Keratinocyte (primary cell): ENCODE data around the gene RRP8. TPM values are rescaled to one million over a fixed set of nuclear protein-coding genes. Genes with fewer than 3 reads are reported as not detected.

Experiments
- DNase-seq: peaks from one replicate; pipeline ENCODE4 v3.0.0-alpha.2; 2011; ENCODE audit warnings: low read depth, missing footprints, low spot score
- FAIRE-seq: peaks from 2 replicates; lab custom pipeline; 2011; peaks lifted over from hg19 to GRCh38; lab: Jason Lieb, UNC
- H2AFZ ChIP-seq: 2 replicates; pipeline ENCODE4 v1.6.0; 2012; ENCODE audit warnings: low read length, control low read depth, inconsistent platforms; ENCODE audit not compliant: control insufficient read depth
- H3K27ac ChIP-seq: 2 replicates; pipeline ENCODE4 v1.5.1; 2011; ENCODE audit warnings: low read length; ENCODE audit not compliant: control insufficient read depth, insufficient read depth
- H3K27me3 ChIP-seq: 3 replicates; pipeline ENCODE4 v1.6.0; 2011; ENCODE audit warnings: low read length; ENCODE audit not compliant: control insufficient read depth, insufficient read depth; ENCODE audit errors: extremely low read depth
- H3K36me3 ChIP-seq, 2 experiments: 2 replicates in 1 of 2; 3 replicates in 1 of 2; pipeline ENCODE4 v1.5.1; 2011; ENCODE audit warnings: low read length in 2 of 2, mild to moderate bottlenecking in 1 of 2; ENCODE audit not compliant: control insufficient read depth in 2 of 2, insufficient read depth in 2 of 2; ENCODE audit errors: extremely low read depth in 1 of 2
- H3K4me1 ChIP-seq: 3 replicates; pipeline ENCODE4 v1.5.1; 2011; ENCODE audit warnings: low read length; ENCODE audit not compliant: control insufficient read depth, insufficient read depth; ENCODE audit errors: extremely low read depth
- H3K4me2 ChIP-seq: 3 replicates; pipeline ENCODE4 v1.6.0; 2011; ENCODE audit warnings: low read depth, low read length; ENCODE audit not compliant: control insufficient read depth, insufficient read depth; ENCODE audit errors: extremely low read depth
- H3K4me3 ChIP-seq, 3 experiments: fragments of 200-600 bp in 1 of 3; sonication (generic) in 1 of 3; 2 replicates in 2 of 3; 3 replicates in 1 of 3; pipeline ENCODE4 v1.5.1; 2011 to 2016; ENCODE audit warnings: low read length in 3 of 3, mild to moderate bottlenecking in 3 of 3, control low read depth in 2 of 3, inconsistent platforms in 1 of 3, low read depth in 1 of 3, mixed read lengths in 1 of 3, mixed run types in 1 of 3, moderate library complexity in 1 of 3; ENCODE audit not compliant: control insufficient read depth in 2 of 3, insufficient read depth in 2 of 3; ENCODE audit errors: extremely low read depth in 1 of 3
- H3K79me2 ChIP-seq: 2 replicates; pipeline ENCODE4 v1.6.0; 2012; ENCODE audit warnings: low read length; ENCODE audit not compliant: control insufficient read depth, insufficient read depth
- H3K9ac ChIP-seq: 3 replicates; pipeline ENCODE4 v1.6.0; 2011; ENCODE audit warnings: low read length; ENCODE audit not compliant: control insufficient read depth, insufficient read depth; ENCODE audit errors: extremely low read depth
- H3K9me1 ChIP-seq: 3 replicates; pipeline ENCODE4 v1.6.0; 2011; ENCODE audit warnings: low read length; ENCODE audit not compliant: control insufficient read depth, insufficient read depth; ENCODE audit errors: extremely low read depth
- H3K9me3 ChIP-seq: 2 replicates; pipeline ENCODE4 v1.5.1; 2012; ENCODE audit warnings: low read depth, low read length; ENCODE audit not compliant: control insufficient read depth
- H4K20me1 ChIP-seq: 3 replicates; pipeline ENCODE4 v1.6.0; 2011; ENCODE audit warnings: low read length; ENCODE audit not compliant: control insufficient read depth, insufficient read depth; ENCODE audit errors: extremely low read depth
- EZH2 ChIP-seq: IDR thresholded peaks from one replicate; pipeline ENCODE4 v1.6.1; 2012; ENCODE audit warnings: inconsistent platforms, mild to moderate bottlenecking, low read length, moderate library complexity
- dilution Hi-C: fragments of 300-500 bp; cut with MboI; formaldehyde crosslinking; loops from one replicate; pipeline ENCODE4 v1.7.0; 2020; ENCODE audit warnings: low sequenced_read_pairs; ENCODE audit not compliant: extremely low pct_ligation_motif_present
- polyA plus RNA-seq, 5 experiments: library from polyadenylated mRNA; depleted of rRNA in 3 of 5; stranded (reverse) in 3 of 5; stranded (forward) in 1 of 5; unstranded in 1 of 5; fragments of >200 nt; gene quantifications; 1 replicate in 1 of 5; 2 replicates in 3 of 5; 3 replicates in 1 of 5; pipeline versions ENCODE4 v1.2.1 to v1.2.3, GENCODE V29; 2011 to 2012; ENCODE audit warnings: missing spikeins in 2 of 5, low read depth in 1 of 5, low replicate concordance in 1 of 5
- TF ChIP-seq, protein P1 (sequence below), 3 experiments: IDR thresholded peaks in 1 of 3; conservative IDR thresholded peaks in 1 of 3; optimal IDR thresholded peaks in 1 of 3; 2 replicates in 2 of 3; 3 replicates in 1 of 3; pipeline versions ENCODE3 to v1.5.1; 2011; ENCODE audit warnings: low read length in 3 of 3, mild to moderate bottlenecking in 3 of 3, moderate library complexity in 2 of 3, control low read depth in 1 of 3, inconsistent platforms in 1 of 3; ENCODE audit not compliant: insufficient read depth in 2 of 3; ENCODE audit errors: extremely low read depth in 1 of 3

Gene RRP8
- polyA plus RNA-seq, 1 donor (not counting 4 experiments of a cell fraction or from before 2014, with no cell fraction given) = 15.0 TPM

DNA sequence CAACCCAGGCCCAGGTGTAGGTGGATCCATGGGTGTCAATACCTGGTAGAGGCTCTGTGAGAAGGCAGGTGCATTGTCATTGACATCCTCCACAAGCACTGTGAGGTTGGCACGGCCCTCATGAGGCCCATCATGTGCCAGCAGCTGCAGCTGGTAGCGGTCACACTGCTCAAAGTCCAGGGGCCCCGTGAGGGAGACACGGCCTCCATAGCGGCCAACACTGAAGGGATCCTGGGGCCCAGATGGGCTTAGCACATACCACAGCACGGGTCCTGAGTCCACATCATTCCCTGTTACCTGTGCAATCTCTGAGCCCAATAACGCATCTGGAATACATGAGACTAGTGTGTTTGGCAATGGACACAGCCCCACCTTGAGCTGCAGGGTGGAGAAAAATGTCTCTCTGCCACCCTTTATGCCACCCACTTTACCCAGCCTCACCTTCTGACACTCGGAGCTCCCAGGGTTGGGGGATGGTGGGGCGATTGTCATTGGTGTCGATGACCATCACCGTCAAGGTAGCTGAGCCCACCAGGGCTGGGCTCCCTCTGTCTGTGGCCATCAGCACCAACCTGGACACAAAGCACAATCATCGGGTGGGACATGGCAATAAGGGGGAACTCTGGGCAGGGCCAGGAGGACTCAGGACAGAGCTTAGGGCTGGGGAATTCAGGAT, 21.9 kb upstream of the RRP8 start:
- Histone ChIP-seq H3K27me3 (peaks cover 26% of the 10 kb centered on the region), H3K9ac (no peak overlapping the region), H4K20me1 (no peaks in the 10 kb centered on the region), H3K4me2 (no peak overlapping the region), H3K36me3 (no peaks in the 10 kb centered on the region), H3K79me2 (no peaks in the 10 kb centered on the region), H3K27ac (no peak overlapping the region), H3K9me3 (no peaks in the 10 kb centered on the region), H2AFZ (no peak overlapping the region), H3K9me1 (no peaks in the 10 kb centered on the region), H3K4me3 (no peak overlapping the region), H3K4me1 (no peaks in the 10 kb centered on the region)
- DNase-seq (no peak), FAIRE-seq (no peak)
- dilution Hi-C loops = no loop called here
- TF ChIP-seq EZH2 = no peak
- TF ChIP-seq, protein P1, sequence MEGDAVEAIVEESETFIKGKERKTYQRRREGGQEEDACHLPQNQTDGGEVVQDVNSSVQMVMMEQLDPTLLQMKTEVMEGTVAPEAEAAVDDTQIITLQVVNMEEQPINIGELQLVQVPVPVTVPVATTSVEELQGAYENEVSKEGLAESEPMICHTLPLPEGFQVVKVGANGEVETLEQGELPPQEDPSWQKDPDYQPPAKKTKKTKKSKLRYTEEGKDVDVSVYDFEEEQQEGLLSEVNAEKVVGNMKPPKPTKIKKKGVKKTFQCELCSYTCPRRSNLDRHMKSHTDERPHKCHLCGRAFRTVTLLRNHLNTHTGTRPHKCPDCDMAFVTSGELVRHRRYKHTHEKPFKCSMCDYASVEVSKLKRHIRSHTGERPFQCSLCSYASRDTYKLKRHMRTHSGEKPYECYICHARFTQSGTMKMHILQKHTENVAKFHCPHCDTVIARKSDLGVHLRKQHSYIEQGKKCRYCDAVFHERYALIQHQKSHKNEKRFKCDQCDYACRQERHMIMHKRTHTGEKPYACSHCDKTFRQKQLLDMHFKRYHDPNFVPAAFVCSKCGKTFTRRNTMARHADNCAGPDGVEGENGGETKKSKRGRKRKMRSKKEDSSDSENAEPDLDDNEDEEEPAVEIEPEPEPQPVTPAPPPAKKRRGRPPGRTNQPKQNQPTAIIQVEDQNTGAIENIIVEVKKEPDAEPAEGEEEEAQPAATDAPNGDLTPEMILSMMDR (optimal IDR thresholded peaks at IDR 0.05 in 1 of 3, IDR thresholded peaks at IDR 0.05 in 1 of 3, conservative IDR thresholded peaks at IDR 0.05 in 1 of 3; ENCODE audit: extremely low read depth in 1 of 3, insufficient read depth in 2 of 3, low read length in 3 of 3) = no peak

- Histone ChIP-seq H3K4me3 (no peak overlapping the region), H4K20me1 (no peaks in the 10 kb centered on the region), H3K79me2 (no peaks in the 10 kb centered on the region), H3K9me1 (no peaks in the 10 kb centered on the region), H3K4me1 (no peaks in the 10 kb centered on the region), H3K4me2 (no peak overlapping the region), H3K27ac (no peak overlapping the region), H3K9ac (no peak overlapping the region), H3K27me3 (peaks cover 10% of the 10 kb centered on the region), H3K36me3 (no peaks in the 10 kb centered on the region), H3K9me3 (no peaks in the 10 kb centered on the region), H2AFZ (no peak overlapping the region)
- DNase-seq (no peak), FAIRE-seq (no peak)
- dilution Hi-C loops = no loop called here
- TF ChIP-seq, protein P1 (optimal IDR thresholded peaks at IDR 0.05 in 1 of 3, IDR thresholded peaks at IDR 0.05 in 1 of 3, conservative IDR thresholded peaks at IDR 0.05 in 1 of 3; ENCODE audit: extremely low read depth in 1 of 3, insufficient read depth in 2 of 3, low read length in 3 of 3) = no peak
- TF ChIP-seq EZH2 = no peak
Measured at GRCh38 chr11:6623391-6624363, 20.3 kb upstream of the RRP8 start.
